ENCODE measurements around the gene TFR2.

DNA sequence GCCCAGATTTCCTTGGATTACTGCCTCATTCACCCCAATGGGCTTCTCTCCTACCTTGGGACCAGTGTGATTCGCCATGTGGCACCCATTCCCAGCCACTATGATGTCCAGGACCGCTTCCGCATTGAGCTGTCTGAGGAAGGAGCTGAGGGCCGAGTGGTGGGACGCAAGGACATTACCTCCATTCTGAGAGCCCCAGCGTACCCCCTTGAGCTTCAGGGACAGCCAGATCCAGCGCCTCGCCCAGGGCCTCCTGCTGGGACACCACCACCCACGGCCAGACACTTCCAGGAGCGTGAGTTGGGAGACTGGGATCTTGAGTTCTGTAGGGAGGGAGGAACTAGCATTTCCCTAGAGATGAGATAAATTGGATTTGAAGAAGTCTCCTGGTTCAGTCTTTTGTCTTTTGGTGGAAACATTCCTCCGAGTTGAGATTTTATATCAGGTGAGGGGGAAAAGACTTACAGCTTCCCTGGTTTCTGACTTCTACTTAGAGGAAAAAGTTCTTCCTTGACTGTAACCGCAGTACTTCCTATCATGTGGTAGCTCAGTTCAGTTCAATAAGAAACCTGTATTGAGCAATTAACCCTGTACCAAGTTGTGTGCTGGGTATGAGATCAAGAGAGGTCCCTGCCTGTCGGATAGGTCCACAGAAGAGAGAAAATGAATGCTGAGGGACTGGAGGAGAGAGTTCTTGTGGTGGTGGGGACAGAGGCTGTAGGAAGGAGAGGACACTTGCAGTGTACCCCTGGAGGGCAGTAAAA, 27.8 kb downstream of the TFR2 start:
- TF ChIP-seq, protein P1, sequence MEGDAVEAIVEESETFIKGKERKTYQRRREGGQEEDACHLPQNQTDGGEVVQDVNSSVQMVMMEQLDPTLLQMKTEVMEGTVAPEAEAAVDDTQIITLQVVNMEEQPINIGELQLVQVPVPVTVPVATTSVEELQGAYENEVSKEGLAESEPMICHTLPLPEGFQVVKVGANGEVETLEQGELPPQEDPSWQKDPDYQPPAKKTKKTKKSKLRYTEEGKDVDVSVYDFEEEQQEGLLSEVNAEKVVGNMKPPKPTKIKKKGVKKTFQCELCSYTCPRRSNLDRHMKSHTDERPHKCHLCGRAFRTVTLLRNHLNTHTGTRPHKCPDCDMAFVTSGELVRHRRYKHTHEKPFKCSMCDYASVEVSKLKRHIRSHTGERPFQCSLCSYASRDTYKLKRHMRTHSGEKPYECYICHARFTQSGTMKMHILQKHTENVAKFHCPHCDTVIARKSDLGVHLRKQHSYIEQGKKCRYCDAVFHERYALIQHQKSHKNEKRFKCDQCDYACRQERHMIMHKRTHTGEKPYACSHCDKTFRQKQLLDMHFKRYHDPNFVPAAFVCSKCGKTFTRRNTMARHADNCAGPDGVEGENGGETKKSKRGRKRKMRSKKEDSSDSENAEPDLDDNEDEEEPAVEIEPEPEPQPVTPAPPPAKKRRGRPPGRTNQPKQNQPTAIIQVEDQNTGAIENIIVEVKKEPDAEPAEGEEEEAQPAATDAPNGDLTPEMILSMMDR (IDR thresholded peaks at IDR 0.05), result no peak
- TF ChIP-seq POLR2A (IDR thresholded peaks at IDR 0.05), result no peak

All from breast epithelium (tissue), 3 donors.